Measurements from ENCODE around the gene HEBP2.

GRCh38 chr6:138442663-138443062, 38.6 kb downstream of the HEBP2 start:
- no peak for TF ChIP-seq CTCF (conservative IDR thresholded peaks at IDR 0.05; ENCODE audit: low read depth in 2 of 2)
- TF ChIP-seq EZH2phosphoT487 (IDR thresholded peaks at IDR 0.05; ENCODE audit: unreplicated experiment) = no peak
- TF ChIP-seq EZH2 (IDR thresholded peaks at IDR 0.05; ENCODE audit: low read depth, unreplicated experiment) = no peak
- TF ChIP-seq POLR2AphosphoS5 (IDR thresholded peaks at IDR 0.05; ENCODE audit: low read depth) = no peak
- TF ChIP-seq REST (IDR thresholded peaks at IDR 0.05; ENCODE audit: unreplicated experiment) = no peak
